NCI-H1417 treated with DMSO at 0.1 percent for 48 hours (cell line): ENCODE measurements around the gene RHOT2.

Source experiments
- DNase-seq: peaks from one replicate; lab custom pipeline; 2025; lab: John Stamatoyannopoulos, UW

RHOT2 gene

DNA sequence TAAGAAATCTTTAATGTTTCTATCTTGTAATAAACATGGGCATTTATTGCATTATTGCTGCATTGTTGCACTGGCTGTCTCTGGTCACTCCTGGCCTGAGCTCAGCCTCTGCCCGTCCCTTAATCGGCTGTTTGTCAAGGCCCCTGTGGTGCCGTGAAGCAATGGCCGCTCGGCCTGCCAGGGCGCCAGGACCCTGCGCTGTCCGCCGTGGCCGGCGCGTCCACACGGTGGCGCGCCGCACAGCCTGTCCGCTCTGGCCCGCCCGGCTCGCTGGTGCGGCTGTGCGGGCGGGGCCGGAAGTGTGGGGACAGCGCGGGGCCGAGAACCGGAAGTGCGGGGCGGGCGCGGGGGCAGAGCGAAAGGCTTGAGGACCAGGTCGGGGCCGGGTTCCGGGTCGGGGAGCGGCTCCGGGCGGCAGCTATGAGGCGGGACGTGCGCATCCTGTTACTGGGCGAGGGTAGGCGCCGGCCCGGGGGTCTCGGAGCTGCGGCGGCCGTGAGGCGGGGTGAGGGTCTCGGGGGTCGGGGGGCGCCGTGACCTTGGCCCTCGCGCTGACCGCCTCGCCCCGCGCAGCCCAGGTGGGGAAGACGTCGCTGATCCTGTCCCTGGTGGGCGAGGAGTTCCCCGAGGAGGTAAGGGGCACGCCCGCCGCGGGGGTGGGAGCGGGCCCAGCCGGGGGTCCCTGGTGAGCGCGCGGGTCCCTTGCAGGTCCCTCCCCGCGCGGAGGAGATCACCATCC, at the start of gene RHOT2:
TSS of gene RHOT2 (plus strand) at position 353 of the 739 bp plus-strand sequence. CDS start at position 421, 68 bp downstream.
- peak; percentile 67 for DNase-seq

DNA sequence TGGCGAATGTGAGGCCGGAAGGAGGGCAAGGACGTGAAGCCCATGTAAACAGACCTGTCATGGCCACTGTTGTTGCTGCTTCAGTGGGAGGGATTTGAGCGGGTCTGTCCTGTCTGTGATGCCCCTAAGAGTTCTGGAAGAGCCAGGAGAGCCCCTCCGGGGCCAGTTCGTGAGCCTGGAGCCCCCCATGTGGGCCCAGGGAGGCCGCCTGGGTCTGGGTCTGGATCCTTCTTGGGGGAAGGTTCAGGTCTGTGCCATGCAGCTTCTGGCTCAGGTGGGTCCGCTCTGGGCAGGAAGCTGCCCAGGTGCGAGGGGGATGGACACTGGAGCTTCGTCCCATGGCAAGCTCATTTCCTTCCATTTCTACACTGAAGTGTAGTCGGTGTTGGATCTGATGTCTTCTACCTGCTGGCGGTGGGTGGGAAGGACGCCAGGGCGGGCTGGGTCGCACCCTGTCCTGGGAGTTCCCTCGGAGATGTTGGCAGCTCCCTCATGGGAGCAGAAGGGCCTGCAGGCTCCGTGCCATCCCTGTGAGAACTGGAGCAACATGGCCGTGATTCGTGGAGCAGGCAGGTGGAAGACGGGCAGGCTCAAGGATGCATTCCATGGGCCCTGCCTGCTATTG, 48.3 kb upstream of the RHOT2 start:
- no peak for DNase-seq

DNA sequence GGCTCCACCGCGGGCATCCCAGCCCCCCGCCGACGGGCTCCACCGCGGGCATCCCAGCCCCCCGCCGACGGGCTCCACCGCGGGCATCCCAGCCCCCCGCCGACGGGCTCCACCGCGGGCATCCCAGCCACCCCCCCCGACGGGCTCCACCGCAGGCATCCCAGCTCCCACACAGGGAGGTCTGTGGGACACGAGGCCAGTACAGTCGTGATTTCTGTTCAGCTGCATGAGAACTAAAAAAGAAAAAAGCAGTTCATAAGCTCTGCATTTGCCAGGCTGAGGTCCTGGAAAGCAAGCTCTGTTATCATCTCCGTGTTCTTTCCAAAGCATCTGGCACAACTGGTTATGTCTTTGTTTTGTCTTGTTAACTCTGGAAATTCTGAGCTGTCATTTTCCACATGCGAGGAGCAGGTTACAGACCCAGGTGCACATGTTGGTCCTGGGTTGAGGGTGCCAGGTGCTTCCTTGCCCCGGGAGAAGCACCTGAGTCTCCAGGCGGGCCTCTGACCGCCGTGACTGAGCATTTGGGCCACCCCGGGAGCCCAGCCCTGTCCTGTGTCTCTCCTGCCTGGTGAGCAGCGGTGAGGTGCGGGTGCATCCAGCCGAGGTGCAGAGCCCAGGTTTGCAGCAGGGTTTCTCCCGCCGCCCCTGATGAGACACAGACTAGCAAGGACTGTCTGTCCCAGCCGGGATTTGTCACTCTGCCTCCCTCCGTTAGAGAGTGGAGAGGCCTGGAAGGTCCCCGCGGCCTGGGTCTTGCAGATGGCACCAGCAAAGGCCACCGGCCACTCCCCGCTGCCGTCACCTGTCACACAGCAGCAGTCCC, 47.0 kb upstream of the RHOT2 start:
- no peak for DNase-seq

DNA sequence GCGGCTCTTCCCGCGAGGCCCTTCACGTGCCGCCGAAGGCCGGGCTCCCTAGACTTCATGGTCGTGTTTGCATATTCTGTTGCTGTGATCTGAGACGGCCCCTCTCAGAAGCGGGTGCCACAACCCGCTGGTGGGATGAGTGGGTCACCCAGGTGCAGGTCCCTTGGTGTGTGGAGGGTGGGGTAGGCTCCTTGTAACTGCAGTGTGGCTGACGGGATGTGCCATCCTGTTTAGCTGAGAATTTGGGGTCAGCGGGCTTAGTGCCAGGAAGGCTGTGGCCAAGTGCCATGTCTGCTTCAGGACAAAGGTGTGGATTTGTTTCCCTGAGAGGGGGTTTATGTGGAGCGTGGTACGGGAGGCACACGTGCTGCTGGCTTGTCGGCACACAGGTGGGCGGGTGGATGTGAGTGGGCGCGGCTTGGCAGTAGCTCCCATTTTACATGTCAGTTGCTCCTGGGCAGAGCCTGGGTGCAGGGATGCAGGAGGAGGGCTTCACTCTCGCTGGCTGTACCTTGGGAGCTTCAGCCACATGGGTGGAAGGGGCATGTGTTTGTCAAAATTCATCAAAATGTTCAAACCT, 46.3 kb upstream of the RHOT2 start:
- no peak for DNase-seq

DNA sequence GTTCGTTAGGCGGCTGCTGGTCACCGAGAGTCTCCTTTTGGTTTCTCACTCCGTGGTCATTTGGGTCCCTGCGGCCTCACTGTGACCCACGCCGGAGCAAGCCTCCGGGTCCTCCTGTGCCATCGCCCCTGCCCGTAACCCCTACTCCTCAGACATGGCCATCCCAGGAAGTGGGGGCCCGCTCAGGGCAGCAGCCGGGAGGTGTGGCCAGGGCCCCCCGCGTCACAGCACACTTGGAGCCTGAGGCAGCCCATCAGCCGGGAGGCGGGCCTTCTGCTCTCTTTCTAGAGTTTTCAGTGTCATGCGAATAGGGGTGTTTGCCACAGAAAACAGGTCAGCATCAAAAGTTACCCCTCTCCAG, 45.0 kb upstream of the RHOT2 start:
- no peak for DNase-seq

DNA sequence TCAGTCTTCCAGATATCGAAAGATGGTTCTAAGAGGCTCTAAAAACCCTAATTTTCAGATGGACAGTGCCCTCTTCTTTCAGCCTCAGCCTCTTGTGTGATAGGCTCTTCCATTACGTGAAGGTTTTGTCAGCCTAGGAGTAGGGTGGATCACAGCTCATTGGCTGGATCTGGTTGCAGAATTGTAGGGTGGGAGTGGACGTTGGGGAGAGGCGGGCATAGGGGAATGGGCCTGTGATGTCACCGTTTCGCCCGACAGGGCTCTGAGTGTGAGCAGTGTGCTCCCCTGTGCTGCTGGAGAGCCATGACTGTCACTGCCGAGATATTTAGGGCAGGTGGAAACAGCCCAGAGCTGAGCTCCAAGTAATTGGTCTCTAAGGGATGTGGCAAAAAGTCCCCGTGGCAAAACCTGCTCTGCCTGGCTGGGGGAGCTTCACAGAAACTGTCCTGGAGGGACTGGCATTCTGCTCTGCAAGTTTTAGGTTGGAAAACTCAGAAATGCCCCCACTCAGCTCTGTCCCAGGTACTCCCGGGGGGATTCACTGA, 43.3 kb upstream of the RHOT2 start:
- DNase-seq = no peak

DNA sequence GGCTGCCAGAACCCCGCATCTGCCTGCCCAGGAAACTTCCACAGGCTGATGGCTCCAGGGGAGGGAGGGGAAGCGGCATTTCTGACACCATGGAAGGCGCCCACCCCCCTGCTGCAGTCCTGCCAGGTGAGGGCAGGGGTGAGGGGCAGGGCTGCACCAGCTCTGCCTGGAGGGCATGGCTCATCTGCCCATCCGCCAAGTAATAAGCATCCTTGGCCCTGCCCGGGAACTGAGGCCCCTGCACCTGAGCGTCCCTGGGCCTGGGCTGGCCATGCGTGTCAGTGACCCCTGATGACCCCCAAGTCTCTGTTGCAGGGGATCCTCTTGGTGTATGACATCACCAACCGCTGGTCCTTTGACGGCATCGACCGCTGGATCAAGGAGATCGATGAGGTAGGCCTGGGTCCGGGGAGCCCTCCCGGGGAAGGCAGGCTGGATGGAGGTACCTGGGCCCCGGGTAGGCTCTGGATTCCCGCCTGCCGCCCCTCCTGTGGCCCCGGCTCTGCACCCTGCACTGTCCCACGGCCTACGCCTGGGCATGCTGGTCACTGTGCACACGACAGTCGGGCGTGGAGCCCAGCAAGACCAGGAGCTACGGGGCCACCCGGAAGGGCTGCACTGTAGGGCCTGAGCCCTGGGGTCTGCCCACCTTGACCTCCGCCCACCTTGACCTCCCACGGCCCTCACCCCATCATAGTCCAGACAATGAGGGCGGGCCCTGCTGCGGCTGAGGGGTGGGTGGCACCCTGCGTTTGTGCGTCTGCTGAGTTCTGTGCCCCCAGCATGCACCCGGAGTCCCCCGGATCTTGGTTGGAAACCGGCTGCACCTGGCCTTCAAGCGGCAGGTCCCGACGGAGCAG, 42.6 kb upstream of the RHOT2 start:
- no peak for DNase-seq

DNA sequence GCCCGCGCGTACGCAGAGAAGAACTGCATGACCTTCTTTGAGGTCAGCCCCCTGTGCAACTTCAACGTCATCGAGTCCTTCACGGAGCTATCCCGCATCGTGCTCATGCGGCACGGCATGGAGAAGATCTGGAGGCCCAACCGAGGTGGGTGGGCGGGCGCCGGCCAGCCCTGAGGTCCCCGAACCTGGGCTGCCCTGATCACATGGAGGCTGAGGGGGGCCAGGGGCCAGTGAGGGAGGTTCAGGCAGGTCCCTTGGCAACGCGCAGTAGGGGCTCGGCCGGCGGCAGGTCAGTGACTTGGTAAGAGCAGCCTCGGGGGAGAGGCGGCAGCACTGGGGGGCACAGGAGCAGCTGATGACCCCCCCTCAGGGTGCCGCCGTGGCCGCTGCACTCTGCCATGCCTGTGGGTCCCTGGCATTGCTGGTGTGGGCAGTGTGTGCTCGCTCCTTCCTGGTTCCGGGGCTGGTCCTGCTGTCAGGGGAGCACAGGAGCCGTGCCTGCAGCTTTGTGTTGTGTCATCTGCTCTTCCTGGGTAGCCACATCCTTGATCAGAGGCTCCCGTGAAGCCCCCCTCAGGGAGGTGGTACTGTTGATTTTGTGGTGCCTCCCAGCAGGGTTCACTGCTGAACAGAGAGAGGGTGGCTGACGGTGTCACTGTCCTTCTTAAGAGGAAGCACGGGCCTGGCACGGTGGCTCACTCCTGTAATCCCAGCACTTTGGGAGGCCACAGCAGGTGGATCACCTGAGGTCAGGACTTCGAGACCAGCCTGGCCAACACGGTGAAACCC, 41.8 kb upstream of the RHOT2 start:
- DNase-seq = no peak

DNA sequence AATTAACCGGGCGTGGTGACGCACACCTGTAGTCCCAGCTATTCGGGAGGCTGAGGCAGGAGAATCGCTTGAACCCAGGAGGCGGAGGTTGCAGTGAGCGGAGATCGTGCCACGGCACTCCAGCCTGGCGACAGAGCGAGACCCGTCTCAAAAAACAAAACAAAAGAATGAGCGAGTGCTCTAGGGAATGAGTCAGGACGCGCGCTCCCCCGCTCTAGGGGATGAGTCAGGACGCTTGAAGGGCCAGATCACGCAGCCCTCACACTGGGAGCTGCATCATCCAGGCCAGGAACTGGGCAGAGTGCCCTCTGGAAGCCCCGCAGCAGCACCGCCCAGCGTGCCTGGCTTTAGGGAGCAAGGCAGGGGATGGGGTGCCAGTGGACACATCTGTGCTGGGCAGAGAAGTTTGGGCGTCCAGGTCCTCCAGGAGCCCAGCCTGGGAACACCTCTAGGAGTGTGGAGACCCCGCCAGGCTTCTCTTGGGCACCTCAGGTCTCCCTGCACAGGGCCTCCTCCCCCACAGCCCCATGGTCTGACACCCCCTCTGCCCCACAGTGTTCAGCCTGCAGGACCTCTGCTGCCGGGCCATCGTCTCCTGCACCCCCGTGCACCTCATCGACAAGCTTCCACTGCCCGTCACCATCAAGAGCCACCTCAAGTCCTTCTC, 41.0 kb upstream of the RHOT2 start:
- DNase-seq = no peak

DNA sequence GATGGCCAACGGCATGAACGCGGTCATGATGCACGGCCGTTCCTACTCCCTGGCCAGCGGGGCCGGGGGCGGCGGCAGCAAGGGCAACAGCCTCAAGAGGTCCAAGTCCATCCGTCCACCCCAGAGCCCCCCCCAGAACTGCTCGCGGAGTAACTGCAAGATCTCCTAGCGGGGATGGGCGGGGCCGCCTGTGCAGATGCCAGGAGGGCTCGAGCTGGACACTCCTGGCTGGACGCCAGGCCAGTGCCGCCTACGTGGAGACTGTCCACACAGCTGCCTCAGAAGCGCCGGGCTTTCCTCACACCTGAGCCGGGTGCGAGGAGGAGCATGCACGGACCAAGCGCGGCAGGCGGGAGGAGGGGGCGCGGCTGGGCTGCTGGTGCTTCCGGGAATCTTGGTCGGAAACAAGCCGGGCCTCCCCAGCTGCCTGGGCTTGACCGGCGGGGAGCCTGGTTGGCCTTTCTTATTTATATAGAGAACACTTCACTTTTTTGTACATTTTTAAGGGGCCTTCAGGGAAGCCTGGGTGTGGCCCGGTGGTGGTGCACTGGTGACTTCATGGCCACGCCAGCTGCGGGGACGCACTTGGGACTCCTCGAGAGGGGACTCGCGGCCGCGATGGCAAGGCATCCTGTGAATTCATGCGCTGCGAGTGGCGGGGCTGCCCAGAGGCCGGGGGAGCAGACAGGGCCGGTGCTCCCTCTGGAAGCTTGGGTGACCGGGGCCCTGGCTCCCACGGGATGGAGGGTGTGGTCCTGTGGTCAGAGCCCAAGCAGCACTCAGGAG, 40.3 kb upstream of the RHOT2 start:
- no peak for DNase-seq

DNA sequence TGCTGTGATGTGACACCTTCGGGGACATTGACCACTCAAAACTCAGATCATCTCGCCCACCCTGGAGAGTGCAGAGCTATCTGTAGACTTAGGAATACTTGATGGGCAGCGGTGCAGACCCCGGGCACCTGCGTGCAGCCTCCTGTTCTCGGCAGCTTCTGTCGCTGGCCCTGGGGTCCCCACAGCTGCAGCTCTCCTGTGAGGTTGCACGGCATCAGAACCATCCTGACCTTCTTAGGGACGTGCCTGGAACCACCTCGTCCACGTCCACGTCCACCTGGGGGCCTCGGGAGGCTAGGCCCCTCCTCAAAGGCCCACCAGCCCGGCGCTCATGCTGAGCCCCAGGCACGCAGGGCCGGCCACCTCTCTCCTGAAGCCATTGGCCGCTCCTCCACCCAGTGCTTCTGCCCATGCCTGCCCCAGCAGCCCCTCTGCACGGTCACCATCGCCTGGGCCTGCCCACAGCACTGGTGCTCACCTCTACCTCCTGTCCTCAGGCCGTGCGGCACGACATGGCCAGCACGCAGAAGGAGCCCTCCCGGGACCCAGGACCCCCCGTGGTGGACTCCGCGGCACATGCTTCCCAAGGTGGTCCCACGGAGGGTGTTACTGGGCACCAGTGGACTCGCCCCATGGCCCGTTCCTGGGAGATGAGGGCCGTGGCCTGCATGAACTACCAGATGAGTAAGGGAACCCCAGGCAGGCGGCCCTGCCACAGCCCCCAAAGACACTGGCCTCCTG, 39.4 kb upstream of the RHOT2 start:
- DNase-seq = no peak

DNA sequence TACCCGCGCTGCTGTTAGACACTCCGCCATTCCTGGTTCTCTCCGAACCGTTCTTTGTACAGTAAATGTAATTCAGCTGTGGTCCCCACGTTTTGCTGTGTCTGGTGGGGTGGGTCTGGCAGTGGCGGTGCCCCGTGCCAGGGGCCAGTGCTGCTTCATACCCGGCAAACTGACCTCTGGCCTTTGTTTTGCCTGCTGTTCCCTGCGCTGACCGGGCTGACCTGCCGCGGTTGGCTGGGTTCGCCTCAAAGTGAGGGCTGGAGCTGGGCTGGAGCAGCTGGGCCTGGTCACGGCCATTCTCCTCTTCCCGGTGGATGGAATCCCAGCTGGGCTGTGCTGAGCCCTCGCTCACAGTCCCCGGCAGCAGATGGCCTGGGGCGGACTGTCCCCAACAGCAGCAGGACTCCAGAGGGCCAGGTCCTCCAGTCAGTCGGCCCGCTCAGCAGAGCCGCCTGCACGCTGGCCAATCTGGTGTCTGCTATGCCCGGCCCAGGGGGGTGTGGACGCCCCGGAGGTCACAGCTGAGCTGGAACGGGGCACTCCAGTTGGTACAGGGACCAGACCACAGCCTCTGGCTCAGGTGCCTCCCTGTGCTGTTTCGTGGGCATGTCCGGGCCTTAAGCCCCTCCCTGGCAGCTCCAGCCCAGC, 38.6 kb upstream of the RHOT2 start:
- no peak for DNase-seq

DNA sequence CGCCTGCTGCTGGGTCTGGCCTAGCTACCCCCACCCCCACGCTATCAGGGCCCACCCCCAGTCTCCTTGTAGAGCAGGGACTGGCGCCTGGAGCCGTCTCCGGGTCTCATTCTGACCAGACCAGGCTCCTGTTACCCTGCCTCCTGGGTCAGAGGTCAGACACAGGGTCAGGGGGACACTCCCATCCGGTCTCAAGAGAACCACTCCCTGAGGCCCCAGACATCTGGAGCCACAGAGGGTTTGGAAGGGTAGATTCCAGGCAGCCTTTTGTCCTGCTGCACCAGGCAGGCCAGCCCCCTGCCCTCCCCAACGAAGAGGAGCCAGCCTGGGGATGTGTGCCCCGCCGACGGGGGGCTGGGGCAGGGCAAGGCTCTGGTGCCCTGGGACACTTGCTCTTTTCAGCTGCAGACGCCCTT, 38.1 kb upstream of the RHOT2 start:
- no peak for DNase-seq

DNA sequence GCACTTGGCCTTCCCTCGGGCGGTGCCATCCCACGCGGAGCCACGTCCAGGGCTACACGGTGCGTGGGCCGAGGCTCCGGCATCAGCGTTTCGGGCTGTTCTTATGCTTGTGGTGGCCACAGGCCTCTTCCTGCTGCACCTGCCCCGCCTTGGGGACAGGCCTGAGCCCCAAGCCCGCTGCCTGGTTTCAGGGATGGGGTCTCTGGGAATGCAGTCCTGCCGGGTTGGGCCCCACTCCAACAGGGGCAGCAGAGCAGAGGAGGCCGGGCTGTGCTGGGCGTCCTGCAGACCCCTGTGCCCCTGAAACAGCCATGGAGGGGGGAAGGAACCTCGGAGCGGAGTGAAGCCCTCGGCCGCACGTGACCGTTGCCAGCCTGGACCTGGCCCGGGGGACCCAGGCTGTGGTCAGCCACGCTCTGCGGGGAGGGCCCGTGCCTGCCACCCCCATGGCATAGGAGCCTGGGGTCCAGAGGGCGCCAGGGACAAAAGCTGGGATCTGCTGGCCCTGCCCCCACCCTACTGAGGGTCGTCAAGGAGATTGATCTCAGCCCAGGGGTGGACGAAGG, 37.6 kb upstream of the RHOT2 start:
- DNase-seq = no peak

DNA sequence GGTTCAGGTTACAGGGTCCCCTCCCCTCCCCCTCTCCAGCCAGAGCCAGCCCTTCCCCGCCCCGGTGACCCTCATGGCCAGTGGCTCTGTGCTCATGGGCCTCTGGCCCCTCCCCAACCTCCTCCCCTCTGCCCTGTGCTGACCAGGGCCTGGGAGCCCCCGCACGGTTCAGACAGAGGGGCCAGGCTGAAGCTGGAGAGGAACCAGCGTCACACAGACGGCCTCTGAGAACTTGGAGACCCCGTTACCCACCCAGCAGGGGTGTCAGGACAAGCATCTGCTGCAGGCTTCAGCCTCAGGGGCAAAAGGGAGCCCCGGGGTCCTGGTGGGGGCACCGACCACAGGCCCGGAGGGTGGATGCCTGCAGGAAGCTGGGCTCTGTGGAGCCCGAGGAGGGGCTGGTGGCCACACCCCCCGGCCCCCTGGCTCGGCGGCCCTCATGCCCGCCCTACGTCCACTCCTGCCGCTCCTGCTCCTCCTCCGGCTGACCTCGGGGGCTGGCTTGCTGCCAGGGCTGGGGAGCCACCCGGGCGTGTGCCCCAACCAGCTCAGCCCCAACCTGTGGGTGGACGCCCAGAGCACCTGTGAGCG, 37.0 kb upstream of the RHOT2 start, which contains the start of gene WFIKKN1:
TSS of gene WFIKKN1 (plus strand) at position 171 of the 591 bp plus-strand sequence. CDS start at position 440, 269 bp downstream.
- no peak for DNase-seq

DNA sequence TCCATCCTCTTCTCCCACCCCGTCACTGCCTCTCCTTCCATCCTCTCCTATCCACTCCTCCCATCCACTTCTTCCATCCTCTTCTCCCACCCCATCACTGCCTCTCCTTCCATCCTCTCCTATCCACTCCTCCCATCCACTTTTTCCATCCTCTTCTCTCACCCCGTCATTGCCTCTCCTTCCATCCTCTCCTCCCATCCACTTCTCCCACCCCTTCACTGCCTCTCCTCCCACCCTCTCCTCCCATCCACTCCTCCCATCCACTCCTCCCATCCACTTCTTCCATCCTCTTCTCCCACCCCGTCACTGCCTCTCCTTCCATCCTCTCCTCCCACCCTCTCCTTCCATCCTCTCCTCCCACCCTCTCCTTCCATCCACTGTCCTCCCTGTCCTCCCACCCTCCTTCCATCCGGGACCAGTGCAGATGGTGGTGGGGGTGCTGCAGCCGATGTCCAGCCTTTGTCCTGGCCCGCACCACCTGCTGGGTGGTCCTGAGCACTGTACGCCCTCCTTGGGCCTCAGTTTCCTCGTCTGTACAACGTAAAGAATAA, 36.0 kb upstream of the RHOT2 start:
- DNase-seq = no peak
